DOHH2 (cell line): ENCODE measurements around the gene PITPNM3.

Experiments used
- H3F3A ChIP-seq: fragments of 200-600 bp; sonication (generic), shearing (Covaris generic); 2 replicates; pipeline ENCODE4 v1.6.0; 2016; ENCODE audit warnings: antibody characterized with exemption, mild to moderate bottlenecking; ENCODE audit not compliant: control insufficient read depth, insufficient read depth
- H3K27ac ChIP-seq: fragments of 200-600 bp; sonication (generic); 2 replicates; pipeline ENCODE4 v1.5.1; 2014; ENCODE audit warnings: low read depth, mild to moderate bottlenecking, low read length, moderate library complexity
- H3K27me3 ChIP-seq: fragments of 200-600 bp; sonication (generic); 2 replicates; pipeline ENCODE4 v1.6.1; 2014; ENCODE audit warnings: mild to moderate bottlenecking, low read length, mixed read lengths; ENCODE audit not compliant: control insufficient read depth
- H3K36me3 ChIP-seq: fragments of 200-600 bp; sonication (generic); 2 replicates; pipeline ENCODE4 v1.6.1; 2014; ENCODE audit warnings: mild to moderate bottlenecking, low read length, moderate library complexity, mixed read lengths; ENCODE audit not compliant: control insufficient read depth
- H3K4me1 ChIP-seq: fragments of 200-600 bp; sonication (generic); 2 replicates; pipeline ENCODE4 v1.6.1; 2014; ENCODE audit warnings: mild to moderate bottlenecking, low read length, mixed read lengths; ENCODE audit not compliant: control insufficient read depth
- H3K4me2 ChIP-seq: fragments of 200-600 bp; sonication (generic); 2 replicates; pipeline ENCODE4 v1.6.0; 2014; ENCODE audit warnings: mild to moderate bottlenecking, low read length, moderate library complexity
- H3K4me3 ChIP-seq: fragments of 200-600 bp; sonication (generic); 2 replicates; pipeline ENCODE4 v1.5.1; 2014; ENCODE audit warnings: mild to moderate bottlenecking, low read length, mixed read lengths
- H3K79me2 ChIP-seq: fragments of 200-600 bp; sonication (generic); 2 replicates; pipeline ENCODE4 v1.6.1; 2014; ENCODE audit warnings: mild to moderate bottlenecking, low read length, mixed read lengths; ENCODE audit not compliant: control insufficient read depth
- H3K9me2 ChIP-seq: fragments of 200-600 bp; sonication (generic); replicated peaks from 2 replicates; pipeline ENCODE4 v1.6.1; 2014; ENCODE audit warnings: mild to moderate bottlenecking, low read length, mixed read lengths; ENCODE audit not compliant: control insufficient read depth
- H3K9me3 ChIP-seq: fragments of 200-600 bp; sonication (generic); 2 replicates; pipeline ENCODE4 v1.6.1; 2014; ENCODE audit warnings: antibody characterized with exemption, low read length, mixed read lengths; ENCODE audit not compliant: control insufficient read depth, insufficient read depth
- H4K20me1 ChIP-seq: fragments of 200-600 bp; sonication (generic); 2 replicates; pipeline ENCODE4 v1.6.0; 2014; ENCODE audit warnings: low read depth, mild to moderate bottlenecking, antibody characterized with exemption, low read length, moderate library complexity; ENCODE audit not compliant: control insufficient read depth, insufficient read depth
- CTCF ChIP-seq: fragments of 200-600 bp; sonication (generic); IDR thresholded peaks from one replicate; pipeline ENCODE4 v1.5.1; 2014; ENCODE audit warnings: antibody characterized with exemption, mild to moderate bottlenecking, low read depth, low read length; ENCODE audit not compliant: poor library complexity, severe bottlenecking
- EZH2phosphoT487 ChIP-seq: fragments of 200-600 bp; sonication (generic); IDR thresholded peaks from 2 replicates; pipeline ENCODE4 v1.6.1; 2017; ENCODE audit warnings: borderline replicate concordance, mild to moderate bottlenecking, antibody characterized with exemption, low read length, moderate library complexity, mixed read lengths

Gene PITPNM3

GRCh38 chr17:6453279-6454024 lies 102.9 kb downstream of the PITPNM3 start:
- Histone ChIP-seq H3K4me3 (no peak overlapping the region), H3K79me2 (no peaks in the 10 kb centered on the region), H3K36me3 (no peaks in the 10 kb centered on the region), H3K4me2 (no peak overlapping the region), H3K4me1 (no peaks in the 10 kb centered on the region), H3K27ac (no peak overlapping the region), H3K27me3 (0 out of 2 replicates have a peak, but pooled peaks cover 5% of the 10 kb centered on the region), H3F3A (no peaks in the 10 kb centered on the region), H3K9me3 (no peaks in the 10 kb centered on the region), H3K9me2 (no peaks in the 10 kb centered on the region), H4K20me1 (no peaks in the 10 kb centered on the region)
- TF ChIP-seq EZH2phosphoT487 (no peak), CTCF (no peak)

DNA sequence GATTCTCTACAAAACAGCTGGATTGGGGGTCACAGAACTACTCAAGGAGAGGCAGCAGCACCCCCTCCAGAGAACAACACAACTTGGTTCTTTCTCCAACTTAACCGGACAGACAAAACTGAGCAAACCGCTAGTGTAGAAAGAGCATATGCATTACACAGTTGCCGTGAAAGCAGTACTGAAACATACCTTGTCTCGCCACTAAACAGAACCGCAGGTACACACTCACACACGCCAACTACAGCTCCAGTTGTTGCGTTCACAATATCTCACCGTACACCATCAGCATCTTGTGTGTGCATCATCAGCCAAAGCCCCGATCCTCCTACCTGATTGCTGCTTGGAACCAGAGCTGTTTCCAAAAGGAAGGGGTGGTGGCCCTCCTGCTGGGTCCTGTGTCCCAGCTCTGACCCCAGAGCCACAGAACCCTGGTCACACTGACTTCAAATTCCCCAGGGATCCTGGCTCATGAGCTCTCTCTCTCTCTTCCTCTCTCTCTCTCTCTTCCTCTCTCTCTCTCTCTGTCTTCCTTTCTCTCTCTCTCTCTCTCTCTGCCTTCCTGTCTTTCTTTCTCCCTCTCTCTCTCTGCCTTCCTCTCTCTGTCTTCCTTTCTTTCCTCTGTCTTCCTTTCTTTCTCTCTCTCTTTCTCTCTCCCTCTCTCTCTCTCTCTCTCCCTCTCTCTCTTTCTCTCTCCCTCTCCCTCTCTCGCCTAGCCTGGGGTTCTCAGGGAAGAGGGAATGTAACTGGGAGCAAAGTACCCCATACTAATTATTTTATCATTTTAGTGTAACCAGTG lies 103.7 kb downstream of the PITPNM3 start:
- no peaks in the 10 kb centered on the region for H3K4me1 ChIP-seq
- H3K36me3 ChIP-seq: no peaks in the 10 kb centered on the region
- H3K4me2 ChIP-seq: no peak overlapping the region
- no peaks in the 10 kb centered on the region for H3K9me3 ChIP-seq
- TF ChIP-seq EZH2phosphoT487: no peak
- TF ChIP-seq CTCF: no peak
- H3K9me2 ChIP-seq: no peaks in the 10 kb centered on the region
- H3K4me3 ChIP-seq: no peak overlapping the region
- H3F3A ChIP-seq: no peaks in the 10 kb centered on the region
- no peaks in the 10 kb centered on the region for H3K79me2 ChIP-seq
- H4K20me1 ChIP-seq: no peaks in the 10 kb centered on the region
- H3K27me3 ChIP-seq: 0 out of 2 replicates have a peak, but pooled peaks cover 5% of the 10 kb centered on the region
- H3K27ac ChIP-seq: no peak overlapping the region

GRCh38 chr17:6450926-6451832 lies 105.2 kb downstream of the PITPNM3 start:
- Histone ChIP-seq H3F3A (no peaks in the 10 kb centered on the region), H4K20me1 (no peaks in the 10 kb centered on the region), H3K4me3 (no peak overlapping the region), H3K9me3 (no peaks in the 10 kb centered on the region), H3K9me2 (no peaks in the 10 kb centered on the region), H3K36me3 (no peaks in the 10 kb centered on the region), H3K27ac (no peak overlapping the region), H3K4me2 (no peak overlapping the region), H3K79me2 (no peaks in the 10 kb centered on the region), H3K27me3 (0 out of 2 replicates have a peak, but pooled peaks cover 5% of the 10 kb centered on the region), H3K4me1 (no peaks in the 10 kb centered on the region)
- TF ChIP-seq CTCF (no peak), EZH2phosphoT487 (no peak)
